Prostate gland (tissue), 2 donors: ENCODE results near the gene CYB5B. TPM values are rescaled to one million over a fixed set of nuclear protein-coding genes. Genes with fewer than 3 reads are reported as not detected.

ENCODE experiments used
- DNase-seq: peaks from one replicate; pipeline ENCODE4 v3.0.0-alpha.2; 2019; ENCODE audit warnings: low spot score
- H3K27ac ChIP-seq, 2 donors: fragments of 200-600 bp; sonication (generic); 2 replicates each; pipeline ENCODE4 v1.5.1; 2017 to 2019
- H3K27me3 ChIP-seq: fragments of 200-600 bp; sonication (generic); replicated peaks from 2 replicates; pipeline ENCODE4 v1.5.1; 2019; ENCODE audit not compliant: insufficient read depth
- H3K36me3 ChIP-seq, 2 donors: fragments of 200-600 bp; sonication (generic); 1 replicate in 1 of 2; 2 replicates in 1 of 2; pipeline versions ENCODE4 v1.5.1 to v1.8.1; 2017 to 2019
- H3K4me1 ChIP-seq: fragments of 200-600 bp; sonication (generic); replicated peaks from 2 replicates; pipeline ENCODE4 v1.5.1; 2019
- H3K4me3 ChIP-seq, 2 donors: fragments of 200-600 bp; sonication (generic); 2 replicates each; pipeline ENCODE4 v1.5.1; 2017 to 2019
- H3K9me3 ChIP-seq: fragments of 200-600 bp; sonication (generic); 2 replicates; pipeline ENCODE4 v1.5.1; 2017
- CTCF ChIP-seq, 4 experiments: fragments of 200-600 bp in 2 of 4; fragments of 450-650 bp in 2 of 4; sonication (generic) in 2 of 4; IDR thresholded peaks; 1 replicate in 3 of 4; 2 replicates in 1 of 4; pipeline ENCODE4 v1.5.1; 2016 to 2019; ENCODE audit warnings: antibody characterized with exemption in 4 of 4, mild to moderate bottlenecking in 2 of 4, moderate library complexity in 2 of 4
- POLR2A ChIP-seq: fragments of 450-650 bp; IDR thresholded peaks from one replicate; pipeline ENCODE4 v1.6.1; 2016; ENCODE audit warnings: antibody characterized with exemption, mild to moderate bottlenecking
- POLR2AphosphoS5 ChIP-seq: sonication (generic); formaldehyde crosslinking; IDR thresholded peaks from one replicate; pipeline ENCODE4 v1.6.1; 2017; ENCODE audit warnings: antibody characterized with exemption
- WGBS: methylation state at CpG from one replicate; pipeline ENCODE4 v1.1.5; 2018; 5-methylcytosine and 5-hydroxymethylcytosine counted together
- intact Hi-C: fragments of 100-400 bp; cut with DNase I; formaldehyde crosslinking; loops from one replicate; pipeline ENCODE4 v1.14.2; 2022
- total RNA-seq, 2 donors: library from RNA; depleted of rRNA; stranded (reverse); fragments of >200 nt; gene quantifications; one replicate each; pipeline ENCODE4 v1.1.0, GENCODE V29; 2016

CYB5B gene
- total RNA-seq, 2 donors from 2014 or later, result 48.8 to 71.3 TPM

GRCh38 chr16:69412287-69412686 lies 12.1 kb upstream of the CYB5B start:
- 91% methylated on average over 12 of the region's 12 CpGs for WGBS
- H3K4me3 ChIP-seq, result no peak overlapping the region

DNA sequence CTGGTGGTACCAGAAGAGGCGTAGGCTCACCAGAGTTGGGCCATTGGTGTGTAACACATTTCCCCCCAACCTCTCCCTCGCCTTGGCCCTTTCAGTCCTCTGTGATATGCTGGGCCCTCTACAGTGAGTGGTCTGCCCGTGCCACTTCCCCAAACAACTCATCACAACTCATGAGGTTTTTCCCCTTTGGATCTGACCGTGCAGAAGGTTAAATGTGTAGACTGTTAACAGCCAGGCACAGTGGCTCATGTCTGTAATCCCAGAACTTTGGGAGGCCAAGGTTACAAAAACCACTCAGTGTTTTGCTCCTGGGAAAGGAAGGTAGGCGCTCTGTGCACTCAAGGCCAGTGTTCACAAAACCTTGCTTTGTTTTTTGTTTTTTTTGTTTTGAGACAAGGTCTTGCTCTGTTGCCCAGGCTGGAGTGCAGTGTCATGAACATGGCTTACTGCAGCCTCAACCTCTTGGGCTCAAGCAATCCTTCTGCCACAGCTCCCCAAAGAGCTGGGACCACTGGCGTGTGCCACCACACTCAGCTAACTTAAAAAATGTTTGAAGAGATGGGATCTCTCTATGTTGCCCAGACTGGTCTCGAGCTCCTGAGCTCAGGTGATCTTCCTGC lies 11.3 kb upstream of the CYB5B start:
- Histone ChIP-seq H3K4me1 (peaks cover 7% of the 10 kb centered on the region), H3K27me3 (no peaks in the 10 kb centered on the region), H3K9me3 (no peaks in the 10 kb centered on the region), H3K27ac (no peak overlapping the region), H3K36me3 (no peaks in the 10 kb centered on the region), H3K4me3 (no peak overlapping the region)
- no peak for DNase-seq
- TF ChIP-seq POLR2A (no peak), POLR2AphosphoS5 (no peak), CTCF (IDR thresholded peaks at IDR 0.05) (no peak)
- intact Hi-C loops, result no loop called here
- 92% methylated on average over 7 of the region's 7 CpGs for WGBS

More at GRCh38 chr16:69412287-69412686, 12.1 kb upstream of the CYB5B start:
- H3K36me3 ChIP-seq, result no peaks in the 10 kb centered on the region
- no peak for TF ChIP-seq CTCF (IDR thresholded peaks at IDR 0.05)
- no peak for TF ChIP-seq POLR2AphosphoS5
- TF ChIP-seq POLR2A, result no peak
- H3K27ac ChIP-seq, result no peak overlapping the region
- no peaks in the 10 kb centered on the region for H3K9me3 ChIP-seq
- no peaks in the 10 kb centered on the region for H3K27me3 ChIP-seq
- DNase-seq, result no peak
- intact Hi-C loops, result no loop called here
- H3K4me1 ChIP-seq, result peaks cover 7% of the 10 kb centered on the region

DNA sequence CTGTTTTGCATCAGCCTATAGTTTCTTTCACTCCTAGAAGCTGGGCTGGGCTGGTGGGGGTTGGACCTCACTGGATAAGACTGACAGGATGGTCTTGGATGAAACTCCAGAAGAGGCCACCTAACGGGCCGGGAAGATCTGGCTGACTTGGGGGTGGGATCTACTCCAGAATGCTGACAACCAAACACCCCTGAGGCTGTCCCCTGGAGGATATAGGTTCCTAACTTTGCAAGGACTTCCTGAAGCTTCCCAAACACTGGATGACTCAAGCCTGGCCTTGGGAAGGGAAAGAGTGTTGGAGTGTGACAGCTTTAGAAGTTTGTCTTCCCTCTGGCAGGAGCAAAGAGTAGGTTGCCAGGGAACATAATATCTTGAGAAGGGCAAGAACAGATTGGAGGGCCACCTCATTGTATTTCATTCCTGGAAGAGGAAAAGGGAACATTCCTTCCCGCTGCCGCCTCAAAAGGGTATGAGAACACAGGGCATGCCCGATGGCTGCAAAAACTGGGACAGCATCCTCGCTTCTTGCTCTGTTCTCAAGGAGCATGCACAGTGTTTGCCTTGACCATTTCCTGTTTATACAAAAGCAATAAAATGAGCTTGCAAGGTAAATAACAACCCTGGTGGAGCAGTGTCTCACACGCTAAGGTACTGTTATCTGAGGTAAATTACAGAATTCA lies 6.8 kb upstream of the CYB5B start:
- no peaks in the 10 kb centered on the region for H3K36me3 ChIP-seq
- intact Hi-C loops, result no loop called here
- no peak overlapping the region for H3K4me3 ChIP-seq
- DNase-seq, result peak; percentile 59
- peak overlapping the region; percentile 64 to 69 for H3K27ac ChIP-seq
- WGBS, result 12% methylated on average over 7 of the region's 7 CpGs
- TF ChIP-seq POLR2A (no peak), CTCF (IDR thresholded peaks at IDR 0.05) (no peak), POLR2AphosphoS5 (peak; percentile 65)
- no peaks in the 10 kb centered on the region for H3K27me3 ChIP-seq
- H3K4me1 ChIP-seq, result peaks cover 7% of the 10 kb centered on the region
- H3K9me3 ChIP-seq, result no peaks in the 10 kb centered on the region

- H3K4me1 ChIP-seq, result peaks cover 7% of the 10 kb centered on the region
- H3K36me3 ChIP-seq, result no peaks in the 10 kb centered on the region
- intact Hi-C loops, result no loop called here
- 84% methylated on average over 4 of the region's 4 CpGs for WGBS
- no peaks in the 10 kb centered on the region for H3K27me3 ChIP-seq
- no peak overlapping the region for H3K4me3 ChIP-seq
- TF ChIP-seq POLR2A (no peak), POLR2AphosphoS5 (no peak), CTCF (IDR thresholded peaks at IDR 0.05) (no peak)
- no peaks in the 10 kb centered on the region for H3K9me3 ChIP-seq
- no peak for DNase-seq
- H3K27ac ChIP-seq, result no peak overlapping the region
Measured at GRCh38 chr16:69419956-69420355, 4.5 kb upstream of the CYB5B start.

DNA sequence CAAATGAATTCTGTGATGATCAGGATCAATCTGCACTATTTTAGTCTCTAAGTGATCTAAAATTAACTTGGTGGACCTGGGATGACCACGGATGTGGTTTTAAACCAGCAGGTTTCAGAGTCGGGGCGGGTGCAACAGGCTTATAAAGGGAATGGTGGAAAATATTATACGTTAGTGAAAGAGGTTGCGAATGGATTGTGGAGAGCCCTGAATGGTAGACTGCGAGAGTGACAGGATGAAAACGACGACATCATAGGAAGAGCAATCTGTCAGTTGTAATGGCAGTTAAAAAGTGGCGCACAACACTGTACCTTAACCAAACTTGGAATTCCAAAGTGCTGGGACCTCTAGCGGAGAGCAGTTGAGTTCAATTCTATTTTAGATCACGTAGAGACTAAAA lies 1.2 kb upstream of the CYB5B start:
- intact Hi-C loops, result no loop called here
- 87% methylated on average over 11 of the region's 11 CpGs for WGBS

More for the DNA sequence above, 1.2 kb upstream of the CYB5B start:
- no peaks in the 10 kb centered on the region for H3K36me3 ChIP-seq
- no peak for TF ChIP-seq POLR2AphosphoS5
- no peak for TF ChIP-seq CTCF (IDR thresholded peaks at IDR 0.05)
- no peak for TF ChIP-seq POLR2A
- no peak overlapping the region for H3K4me3 ChIP-seq
- no peak for DNase-seq
- no peaks in the 10 kb centered on the region for H3K9me3 ChIP-seq
- no peaks in the 10 kb centered on the region for H3K27me3 ChIP-seq
- H3K4me1 ChIP-seq, result peaks cover 6% of the 10 kb centered on the region
- H3K27ac ChIP-seq, result no peak overlapping the region
